GM19395 (cell line): Measurements from ENCODE around the gene CINP.
"Not testable (repeated sequence)": the region's sequence is repeated elsewhere in the genome, so short reads cannot be mapped to it uniquely, and the experiment has no call there.

ENCODE experiments used
- ATAC-seq: cut with Tn5 transposase; IDR thresholded peaks from one replicate; pipeline ENCODE4 v1.9.1; 2021; ENCODE audit warnings: mild to moderate bottlenecking, moderate library complexity; ENCODE audit not compliant: unreplicated experiment

The CINP gene

DNA sequence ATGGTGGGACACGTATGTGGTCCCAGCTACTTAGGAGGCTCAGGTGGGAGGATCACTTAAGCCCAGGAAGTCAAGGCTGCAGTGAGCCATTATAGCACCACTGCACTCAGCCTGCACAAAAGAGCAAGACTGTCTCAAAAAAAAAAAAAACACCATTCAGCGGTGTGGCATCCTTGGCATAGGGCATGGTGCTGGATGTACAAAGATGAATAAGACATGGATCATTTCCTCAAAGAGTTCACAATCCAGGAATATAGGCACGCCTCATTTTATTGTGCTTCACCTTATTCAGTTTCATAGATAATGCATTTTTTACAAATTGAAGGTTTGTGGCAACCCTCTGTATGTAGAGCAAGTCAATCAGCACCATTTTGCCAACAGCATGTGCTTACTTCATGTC is 6.4 kb downstream of the CINP start:
- ATAC-seq = no peak

DNA sequence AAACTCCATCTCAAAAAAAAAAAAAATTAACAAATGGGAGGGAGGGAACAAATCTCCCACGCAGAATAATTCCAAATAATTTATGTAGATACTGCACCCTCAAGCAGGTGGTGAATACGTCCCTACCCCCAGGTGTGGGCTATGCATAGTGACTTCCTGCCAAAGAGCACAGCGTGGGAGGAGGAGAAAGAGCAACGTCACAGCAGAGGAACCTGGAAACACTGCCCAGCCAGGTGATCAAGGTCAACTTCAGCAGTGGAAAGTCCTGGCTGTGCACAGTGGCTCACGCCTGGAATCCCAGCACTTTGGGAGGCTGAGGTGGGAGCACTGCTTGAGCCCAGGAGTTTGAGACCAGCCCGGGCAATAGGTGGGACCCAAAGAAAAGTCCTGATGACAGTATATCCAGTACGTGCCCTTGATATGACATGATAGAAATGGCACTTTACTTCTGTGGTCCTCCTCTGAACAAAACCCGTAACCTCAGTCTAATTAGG is 9.5 kb downstream of the CINP start:
- no peak for ATAC-seq

DNA sequence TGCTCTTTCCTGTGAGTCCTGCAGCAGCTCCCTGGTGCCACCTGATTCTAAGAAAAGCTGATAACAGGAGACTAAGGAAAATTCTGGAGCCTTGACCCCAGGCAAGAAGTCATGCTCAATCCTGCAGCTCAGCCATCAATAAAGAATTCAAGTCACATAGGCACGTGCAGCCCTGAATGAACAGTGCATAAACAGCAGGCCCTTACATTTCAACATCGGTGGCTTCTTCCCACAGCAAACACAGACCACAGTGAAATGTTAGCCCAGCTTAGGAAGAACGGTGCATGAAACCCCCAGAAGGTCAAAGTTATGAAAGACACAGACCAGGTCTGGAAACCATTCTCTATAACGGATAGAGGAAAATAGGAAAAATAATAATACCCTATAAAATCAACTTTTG is 10.5 kb downstream of the CINP start:
- no peak for ATAC-seq

DNA sequence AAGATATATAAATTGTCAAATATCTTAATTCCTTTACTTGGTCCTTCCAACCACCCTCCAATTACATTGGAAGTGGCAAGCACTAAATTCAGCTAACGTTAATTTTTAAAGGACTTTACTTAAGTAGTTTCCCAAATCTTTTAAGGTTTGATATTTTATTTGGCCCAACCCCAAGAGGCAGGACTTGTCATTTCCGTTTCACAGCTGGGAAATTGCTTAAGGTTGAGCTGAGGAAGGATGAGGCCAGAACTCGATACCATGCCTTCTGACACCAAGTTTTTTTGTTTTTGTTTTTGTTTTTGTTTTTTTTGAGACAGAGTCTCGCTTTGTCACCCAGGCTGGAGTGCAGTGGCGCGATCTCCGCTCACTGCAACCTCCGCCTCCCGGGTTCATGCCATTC is 11.1 kb downstream of the CINP start:
- not testable (repeated sequence) for ATAC-seq

DNA sequence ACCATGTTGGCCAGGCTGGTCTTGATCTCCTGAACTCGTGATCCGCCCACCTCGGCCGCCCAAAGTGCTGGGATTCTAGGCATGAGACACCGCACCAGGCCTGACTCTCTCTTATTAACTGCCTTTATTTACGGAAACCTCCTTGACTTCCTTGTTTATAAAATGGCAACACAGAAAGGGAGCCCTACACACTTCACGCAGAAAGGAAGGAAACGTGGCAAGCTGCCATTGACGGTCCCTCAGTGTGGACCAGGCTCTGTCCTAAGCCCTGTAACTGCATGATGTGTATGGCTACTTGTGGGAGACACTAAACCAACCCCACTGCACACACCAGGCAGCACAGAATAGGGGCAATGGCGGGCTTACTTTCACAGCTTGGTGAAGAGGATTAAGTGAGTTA is 11.7 kb downstream of the CINP start:
- ATAC-seq = no peak

DNA sequence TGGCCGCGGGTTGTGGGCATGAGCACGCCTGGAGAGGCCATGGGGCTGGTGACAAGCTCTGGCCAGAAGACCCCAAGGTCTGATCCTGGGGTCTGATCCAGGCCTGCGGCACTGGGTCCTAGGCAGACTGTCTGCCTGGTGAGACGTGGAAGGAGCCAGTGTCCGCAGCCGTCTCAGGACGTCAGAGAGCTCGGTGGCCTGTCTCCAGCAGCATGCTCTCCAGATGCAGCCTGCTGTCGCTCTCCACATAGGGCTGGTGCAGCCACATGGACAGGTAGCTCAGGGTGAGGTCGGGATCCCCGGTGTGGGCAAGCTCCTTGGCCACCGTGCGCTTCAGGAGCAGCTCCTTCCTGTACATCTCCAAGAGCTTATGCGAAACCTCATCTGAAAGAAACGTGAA is 14.3 kb downstream of the CINP start:
- no peak for ATAC-seq

DNA sequence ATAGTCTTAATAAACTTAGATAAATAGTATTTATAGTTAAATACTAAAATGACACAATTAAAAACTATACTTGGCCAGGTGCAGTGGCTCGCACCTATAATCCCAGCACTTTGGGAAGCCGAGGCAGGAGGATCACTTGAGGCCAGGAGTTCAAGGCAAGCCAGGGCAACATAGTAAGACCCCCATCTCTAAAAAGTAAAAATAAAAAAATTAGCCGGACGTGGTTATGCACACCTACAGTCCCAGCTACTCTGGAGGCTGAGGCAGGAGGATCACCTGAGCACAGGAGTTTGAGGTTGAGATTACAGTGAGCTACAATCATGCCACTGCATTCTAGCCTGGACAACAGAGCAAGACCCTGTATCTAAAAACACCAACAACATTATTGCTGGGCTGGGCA is 16.0 kb downstream of the CINP start:
- no peak for ATAC-seq

DNA sequence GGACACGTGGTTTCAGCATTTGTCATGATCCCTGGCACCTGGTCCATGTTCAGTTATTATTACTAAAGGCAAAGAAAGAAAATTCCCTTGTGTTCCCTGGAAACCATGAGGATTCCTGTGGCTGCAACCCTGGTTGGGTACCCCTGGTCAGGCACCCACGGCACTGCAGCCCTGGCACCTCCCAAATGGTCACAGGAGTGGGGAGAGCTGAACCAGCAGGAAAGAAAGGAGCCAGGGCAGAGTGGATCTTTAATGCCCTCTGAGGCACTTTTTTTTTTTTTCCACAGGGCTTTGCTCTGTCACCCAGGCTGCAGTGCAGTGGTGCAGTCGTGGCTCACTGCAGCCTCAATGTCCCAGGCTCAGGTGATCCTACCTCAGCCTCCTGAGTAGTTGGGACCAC is 17.5 kb downstream of the CINP start:
- no peak for ATAC-seq

DNA sequence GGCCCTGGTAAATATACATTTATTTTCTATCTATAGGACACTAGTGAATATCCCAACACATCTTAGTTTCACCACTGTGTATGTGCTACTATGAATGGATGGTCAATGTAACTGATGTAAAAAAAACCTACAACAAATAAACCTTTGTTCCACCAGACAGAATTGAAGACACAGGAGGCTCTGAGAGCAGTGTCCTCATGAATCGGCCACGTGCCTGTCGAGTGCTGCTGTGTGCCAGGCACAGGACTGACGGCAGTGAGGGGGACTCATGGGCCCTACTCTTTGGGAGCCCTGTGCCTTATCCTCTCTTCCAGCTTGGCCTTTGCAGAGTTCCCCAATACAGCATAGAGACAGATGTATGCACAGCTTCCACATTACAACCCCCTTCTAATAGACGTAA is 18.2 kb downstream of the CINP start:
- no peak for ATAC-seq

DNA sequence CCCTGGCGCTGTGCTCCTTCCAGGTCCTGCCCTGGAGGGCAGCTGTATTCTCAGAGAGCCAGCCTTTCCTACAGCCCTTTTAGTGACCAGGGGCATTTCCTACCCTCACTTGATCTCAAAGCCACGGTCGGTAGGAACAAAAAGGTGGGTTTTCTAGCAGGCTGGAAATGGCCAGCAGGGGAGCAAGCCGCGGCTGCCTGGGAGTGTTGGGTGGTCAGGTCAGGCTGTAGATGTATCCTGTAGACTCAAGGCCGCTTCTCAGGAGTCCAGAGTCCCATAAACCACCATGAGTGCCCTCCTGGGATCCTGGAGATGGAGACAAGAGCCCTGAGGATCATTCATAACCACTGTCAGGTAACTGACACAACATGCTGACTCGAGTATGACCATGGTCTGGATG is 18.6 kb downstream of the CINP start:
- no peak for ATAC-seq

DNA sequence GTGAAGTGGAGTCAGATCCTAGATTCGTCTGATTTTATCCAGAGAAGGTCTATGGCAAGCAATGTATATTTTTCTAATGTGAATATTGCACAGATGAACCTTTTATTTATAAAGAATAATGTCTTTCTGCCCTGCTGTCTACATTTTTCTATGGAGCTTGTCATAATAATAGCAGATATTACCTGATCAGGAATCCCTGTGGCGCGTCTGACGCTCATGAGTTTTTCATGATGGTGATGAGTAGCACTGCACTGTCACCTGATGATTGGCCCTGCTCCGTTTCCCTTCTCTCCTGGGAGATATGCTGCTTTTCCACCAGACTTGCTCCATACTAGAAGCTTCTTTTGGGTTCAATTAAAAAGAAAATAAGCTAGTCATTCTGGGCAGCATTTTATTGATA is 20.5 kb downstream of the CINP start:
- ATAC-seq = no peak

DNA sequence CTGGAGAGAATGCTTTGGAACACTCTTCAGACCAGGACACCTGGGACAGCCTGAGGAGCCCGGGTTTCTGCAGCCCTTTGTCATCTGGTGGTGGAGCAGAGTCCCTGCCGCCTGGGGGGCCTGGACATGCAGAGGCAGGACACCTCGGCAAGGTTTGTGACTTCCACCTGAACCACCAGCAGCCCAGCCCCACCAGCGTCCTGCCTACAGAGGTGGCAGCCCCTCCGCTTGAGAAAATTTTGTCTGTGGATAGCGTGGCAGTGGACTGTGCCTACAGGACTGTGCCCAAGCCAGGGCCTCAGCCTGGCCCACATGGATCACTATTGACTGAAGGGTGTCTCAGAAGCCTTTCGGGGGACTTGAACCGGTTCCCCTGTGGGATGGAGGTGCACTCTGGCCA is 21.1 kb downstream of the CINP start:
- no peak for ATAC-seq

DNA sequence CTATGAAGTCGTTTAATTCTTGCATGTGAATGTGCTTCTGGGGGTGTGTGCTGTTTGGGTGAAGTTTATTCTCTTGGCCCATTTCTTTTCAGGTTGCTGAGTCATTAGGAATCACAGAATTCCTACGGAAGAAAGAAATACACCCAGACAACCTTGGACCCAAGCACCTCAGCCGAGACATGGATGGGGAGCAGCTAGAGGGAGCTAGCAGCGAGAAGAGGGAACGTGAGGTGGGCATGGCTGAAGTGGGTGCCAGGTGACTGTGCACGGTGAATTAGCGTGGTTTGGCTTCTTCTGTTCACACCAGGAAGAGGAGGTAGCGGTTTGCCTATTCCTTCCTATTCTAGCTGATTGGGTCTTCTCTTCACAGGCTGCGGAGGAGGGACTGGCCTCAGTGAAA is 24.0 kb downstream of the CINP start:
- ATAC-seq = no peak

DNA sequence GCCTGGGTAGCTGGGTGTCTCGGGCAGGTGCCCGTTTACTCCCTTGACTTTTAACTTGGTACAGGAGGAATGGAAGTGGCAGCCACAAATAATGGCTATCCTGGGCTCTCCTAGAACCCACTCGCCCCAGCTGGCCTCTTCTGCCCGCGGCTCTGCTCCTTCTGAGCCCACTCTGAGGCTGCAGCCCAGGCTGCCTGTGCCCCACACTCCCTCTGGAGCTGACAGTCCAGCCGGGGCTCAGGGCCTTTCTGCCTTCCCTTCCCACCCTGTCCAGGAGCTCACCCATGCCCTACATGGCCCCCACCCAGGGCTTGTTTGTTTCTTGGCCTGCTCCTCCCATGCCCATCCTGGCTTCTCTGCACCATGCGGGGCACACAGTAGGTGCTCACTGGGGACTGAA is 27.5 kb downstream of the CINP start:
- no peak for ATAC-seq

DNA sequence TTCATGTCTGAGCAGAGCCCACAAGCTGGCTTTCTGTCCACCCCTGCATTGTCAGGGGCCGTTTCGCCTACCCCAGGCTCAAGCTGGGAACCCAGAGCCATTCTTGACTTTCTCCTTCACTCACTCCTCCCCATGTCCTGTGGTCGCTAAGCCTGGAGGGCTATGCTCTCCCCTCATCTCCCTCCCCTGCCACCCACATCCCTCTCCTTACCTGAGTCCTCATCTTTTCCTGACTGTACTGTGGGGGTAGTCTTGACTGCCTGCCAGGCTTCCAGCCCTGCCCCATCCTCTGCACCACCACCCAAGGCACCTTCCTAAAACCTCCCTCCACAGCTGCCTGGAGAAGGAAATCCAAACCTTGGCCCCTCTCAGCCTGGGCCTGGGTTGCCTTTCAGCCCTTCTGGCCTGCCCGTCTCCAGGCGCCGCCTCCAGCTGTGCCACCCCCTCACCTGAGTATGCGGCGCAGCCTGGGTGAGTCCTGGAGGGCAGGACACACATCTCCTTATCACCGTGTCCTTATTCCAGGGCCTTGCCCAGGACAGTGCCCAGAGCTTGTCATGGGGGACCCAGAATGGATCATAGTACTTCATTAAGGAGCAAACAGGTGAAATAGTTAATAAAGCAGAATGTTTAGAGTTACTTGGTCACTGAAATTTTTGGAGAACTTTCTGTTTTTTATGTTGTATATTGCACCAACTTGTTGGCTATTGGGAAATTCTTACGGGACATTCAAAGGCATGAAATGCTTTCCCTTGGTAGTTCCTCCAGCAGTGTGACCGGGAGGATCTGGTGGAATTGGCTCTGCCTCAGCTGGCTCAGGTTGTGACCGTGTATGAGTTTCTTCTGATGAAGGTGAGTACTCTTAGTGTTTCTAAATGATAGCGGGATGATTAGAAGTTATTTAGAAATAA is 28.6 kb downstream of the CINP start:
- ATAC-seq = no peak

DNA sequence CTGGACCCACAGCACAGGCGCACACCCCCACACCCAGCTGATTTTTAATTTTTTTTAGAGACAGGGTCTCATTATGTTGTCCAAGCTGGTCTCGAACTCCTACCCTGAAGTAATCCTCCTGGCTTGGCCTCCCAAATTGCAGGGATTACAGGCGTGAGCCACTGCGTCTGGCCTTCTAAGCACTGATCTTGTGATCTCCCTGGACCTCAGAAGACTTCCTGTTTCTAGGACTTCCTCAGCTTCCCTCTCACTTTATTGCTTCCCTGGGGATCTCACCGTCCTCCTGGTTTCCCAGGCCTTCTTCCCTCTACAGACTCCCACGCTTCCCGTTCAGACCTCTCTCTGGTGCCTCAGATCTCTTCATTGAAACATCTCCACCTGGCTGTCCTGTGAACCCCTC is 29.3 kb downstream of the CINP start:
- ATAC-seq = no peak

DNA sequence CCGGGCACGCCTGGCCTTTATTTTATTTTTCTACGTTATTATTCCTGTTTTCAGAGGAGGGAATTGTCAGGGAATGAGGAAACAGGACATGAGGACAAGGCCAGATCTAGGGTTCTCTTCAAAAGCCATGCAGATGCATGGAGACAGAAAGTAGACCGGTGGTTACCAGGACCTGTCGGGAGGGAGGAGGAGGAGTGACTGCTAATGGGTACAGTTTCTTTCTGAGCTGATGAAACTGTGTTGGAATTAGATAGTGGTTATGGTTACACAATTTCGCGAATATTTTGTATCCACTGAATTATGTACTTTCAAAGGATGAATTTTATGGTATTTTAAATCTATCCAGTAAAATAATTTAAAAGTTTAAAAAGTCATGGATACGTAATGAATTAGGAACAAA is 31.9 kb downstream of the CINP start:
- ATAC-seq = no peak

DNA sequence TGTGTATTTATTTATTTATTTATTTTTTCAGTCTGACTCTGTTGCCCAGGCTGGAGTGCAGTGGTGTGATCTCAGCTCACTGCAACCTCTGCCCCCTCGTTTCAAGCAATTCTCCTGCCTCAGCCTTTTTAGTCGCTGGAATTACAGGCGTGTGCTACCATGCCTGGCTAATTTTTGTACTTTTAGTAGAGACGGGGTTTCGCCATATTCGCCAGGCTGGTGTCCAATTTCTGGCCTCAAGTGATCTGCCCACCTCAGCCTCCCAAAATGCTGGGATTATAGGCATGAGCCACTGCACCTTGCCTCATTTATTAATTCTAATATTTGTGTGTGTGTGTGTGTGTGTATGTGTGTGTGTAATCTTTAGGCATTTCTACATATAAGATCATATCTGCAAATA is 33.3 kb downstream of the CINP start:
- not testable (repeated sequence) for ATAC-seq

DNA sequence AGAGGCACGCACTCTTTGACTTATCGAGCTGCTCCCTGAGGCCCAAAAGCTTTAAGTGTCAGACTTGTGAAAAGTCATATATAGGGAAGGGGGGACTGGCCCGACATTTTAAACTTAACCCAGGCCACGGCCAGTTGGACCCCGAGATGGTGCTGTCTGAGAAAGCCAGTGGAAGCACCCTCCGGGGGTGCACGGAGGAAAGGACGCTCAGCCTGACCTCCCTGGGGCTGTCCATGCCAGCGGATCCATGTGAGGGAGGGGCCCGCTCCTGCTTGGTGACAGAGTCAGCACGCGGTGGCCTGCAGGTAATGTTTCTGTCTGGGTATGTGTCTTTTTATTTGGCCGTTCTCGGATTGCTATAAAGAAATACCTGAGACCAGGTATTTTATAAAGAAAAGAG is 36.1 kb downstream of the CINP start:
- ATAC-seq = no peak

DNA sequence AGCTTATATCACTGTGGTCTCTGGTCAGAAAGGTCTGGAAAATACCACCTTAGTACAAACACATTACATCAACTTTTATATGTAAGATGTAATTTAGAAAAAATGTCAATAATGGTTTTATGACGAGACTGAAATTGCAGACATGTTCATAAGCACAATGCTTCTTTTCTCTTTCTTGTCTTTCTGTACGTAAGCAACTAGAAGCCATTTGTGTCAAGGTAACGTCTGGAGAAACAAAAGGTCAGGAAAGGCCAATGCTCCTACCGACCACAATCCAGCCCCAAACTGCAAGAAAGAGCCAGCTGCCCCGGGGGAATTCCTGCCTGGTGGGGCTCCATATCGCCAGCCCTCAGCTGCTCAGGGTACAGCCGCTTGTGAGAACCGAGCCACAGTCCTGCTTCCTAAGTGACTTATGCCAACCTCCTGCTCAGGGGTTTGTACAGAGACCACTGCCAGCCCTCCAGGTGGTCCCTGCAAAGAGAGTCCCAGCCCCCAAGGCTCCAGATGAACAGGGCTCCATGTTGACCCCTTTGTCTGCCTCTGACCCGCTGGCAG is 36.8 kb downstream of the CINP start:
- no peak for ATAC-seq

DNA sequence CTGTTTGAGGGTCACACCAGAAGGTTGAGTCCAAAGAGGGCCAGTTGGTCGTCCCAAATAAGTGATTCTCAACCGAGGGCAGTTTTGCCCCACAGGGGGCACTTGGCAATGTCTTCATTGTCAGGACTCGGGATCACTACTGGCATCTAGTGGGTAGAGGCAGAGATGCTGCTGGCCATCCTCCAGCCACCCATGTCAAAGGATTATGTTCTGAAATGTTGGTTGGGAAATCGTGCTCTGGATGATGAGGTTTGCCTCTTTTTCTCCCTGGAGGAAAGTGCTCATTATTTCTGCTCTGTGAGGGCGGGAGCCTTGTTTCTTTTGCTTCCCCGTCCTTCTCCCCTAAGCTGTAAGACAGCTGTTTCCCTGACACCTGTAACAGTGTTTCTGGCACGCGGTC is 39.6 kb downstream of the CINP start:
- ATAC-seq = no peak
